GM18505 (cell line): ENCODE measurements around the gene TLNRD1.

Source experiments
- ATAC-seq: cut with Tn5 transposase; IDR thresholded peaks from one replicate; pipeline ENCODE4 v1.9.1; 2021; ENCODE audit not compliant: unreplicated experiment
- POLR2A ChIP-seq: IDR thresholded peaks from 4 replicates; pipeline ENCODE4 v1.6.1; 2011; ENCODE audit warnings: borderline replicate concordance; ENCODE audit not compliant: insufficient read depth, insufficient read length; ENCODE audit errors: extremely low read depth

Gene TLNRD1

GRCh38 chr15:81016489-81017068 is 15.9 kb downstream of the TLNRD1 start:
- ATAC-seq = no peak
- no peak for TF ChIP-seq POLR2A

- TF ChIP-seq POLR2A = no peak
- ATAC-seq = no peak
These were observed 17.5 kb downstream of the TLNRD1 start for GRCh38 chr15:81018197-81018596.

GRCh38 chr15:81021321-81021720 is 20.6 kb downstream of the TLNRD1 start:
- TF ChIP-seq POLR2A = no peak
- ATAC-seq = no peak

DNA sequence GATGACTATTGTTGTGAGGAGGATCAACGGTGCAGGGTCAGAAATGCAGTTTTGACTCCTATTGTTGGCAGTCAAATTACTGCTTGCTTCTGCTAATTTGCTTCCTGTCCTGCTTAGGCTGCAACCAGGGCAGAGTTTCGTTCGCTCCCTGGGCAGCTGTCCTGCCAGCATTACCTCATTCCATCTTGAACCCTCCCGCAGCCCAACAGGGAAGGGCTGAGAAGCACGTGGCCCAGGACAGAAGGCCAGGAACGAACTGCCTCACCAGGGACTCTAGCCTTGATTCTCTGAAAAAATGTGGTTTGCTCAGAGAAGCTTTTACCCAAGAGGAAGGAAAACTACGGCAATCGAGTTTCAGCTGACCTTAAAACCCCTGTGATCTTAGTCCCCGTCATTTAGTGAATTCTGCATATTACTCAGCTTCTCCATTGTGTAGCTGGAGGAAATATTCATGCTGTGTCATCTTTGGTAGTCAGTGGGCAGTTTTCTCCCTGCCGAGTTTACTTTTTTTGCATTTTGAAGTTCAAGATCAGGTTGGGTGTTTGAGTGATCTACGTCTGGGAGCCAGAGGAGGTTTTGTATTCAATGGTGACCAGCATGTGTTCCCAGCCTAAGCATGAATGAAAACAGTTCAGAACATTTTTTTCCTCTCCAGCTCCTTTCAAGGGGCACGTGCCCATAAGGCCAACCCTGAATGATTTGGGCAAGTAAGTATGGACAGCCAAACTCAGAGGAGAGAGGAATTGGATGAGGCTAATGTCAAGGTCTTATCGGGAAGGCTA is 23.0 kb downstream of the TLNRD1 start:
- TF ChIP-seq POLR2A = no peak
- peak; percentile 91 for ATAC-seq

DNA sequence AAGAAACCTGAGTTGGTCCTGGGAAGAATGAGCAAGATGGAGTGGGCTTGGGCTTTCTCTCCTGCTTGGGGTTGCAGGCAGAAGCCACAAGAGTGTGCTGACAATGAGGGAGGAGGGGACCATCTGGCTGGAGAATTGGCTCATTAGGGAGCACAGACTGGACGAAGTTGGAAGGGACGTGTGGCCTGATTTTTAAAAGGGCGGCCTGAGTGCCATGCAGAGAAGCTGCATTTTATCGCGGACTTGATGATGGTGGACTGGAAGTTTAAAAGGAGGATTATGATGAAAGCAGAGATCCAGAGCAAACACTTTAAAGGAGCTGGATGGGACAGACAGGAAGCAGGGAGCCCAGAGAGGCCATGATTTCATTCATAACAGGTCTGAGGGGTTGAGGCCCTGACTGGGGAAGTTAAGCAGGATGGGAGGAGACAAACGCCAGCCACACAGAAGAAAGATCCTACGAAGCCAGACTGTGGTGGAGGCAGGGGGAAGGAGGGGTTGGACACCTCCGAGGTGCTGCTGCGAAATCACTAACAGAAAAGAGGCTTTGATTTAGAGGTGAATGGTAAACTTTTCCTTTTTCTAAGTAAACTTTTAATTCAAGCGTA is 23.6 kb downstream of the TLNRD1 start:
- no peak for TF ChIP-seq POLR2A
- ATAC-seq = no peak

GRCh38 chr15:81024936-81025335 is 24.2 kb downstream of the TLNRD1 start:
- no peak for ATAC-seq
- TF ChIP-seq POLR2A = no peak

DNA sequence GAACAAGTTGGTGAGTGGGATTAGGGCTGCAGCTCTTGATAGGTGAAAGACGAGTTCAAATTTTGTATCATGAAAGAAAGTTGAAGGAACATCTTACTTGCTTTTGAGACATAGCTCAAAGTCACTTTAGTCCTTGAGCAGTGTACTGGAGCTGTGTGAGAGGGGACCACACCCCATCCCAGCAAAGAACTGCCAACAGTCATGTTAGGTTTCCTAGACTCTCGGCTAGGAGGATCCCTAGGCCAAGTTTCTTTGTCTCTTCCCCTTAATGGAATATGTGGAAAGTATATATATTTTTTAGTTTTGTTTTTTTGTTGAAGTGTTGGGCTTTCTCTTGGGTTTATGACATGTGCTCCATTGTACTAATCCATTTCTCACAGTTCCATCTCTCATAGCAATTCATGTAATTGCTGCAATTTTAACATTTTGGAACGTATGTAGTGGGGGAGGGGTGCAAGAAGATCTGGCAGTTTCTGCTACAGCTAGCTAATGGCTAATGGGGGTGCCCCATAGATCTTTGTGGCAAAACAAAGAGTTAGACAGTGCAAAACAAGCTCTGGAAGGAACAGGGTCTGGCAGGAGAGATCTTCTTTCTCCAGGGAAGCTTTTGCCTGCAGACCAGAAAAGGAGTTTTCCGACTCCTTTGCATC is 25.1 kb downstream of the TLNRD1 start:
- no peak for TF ChIP-seq POLR2A
- no peak for ATAC-seq

- ATAC-seq = no peak
- no peak for TF ChIP-seq POLR2A
These were observed 26.3 kb downstream of the TLNRD1 start for GRCh38 chr15:81026836-81027599.

DNA sequence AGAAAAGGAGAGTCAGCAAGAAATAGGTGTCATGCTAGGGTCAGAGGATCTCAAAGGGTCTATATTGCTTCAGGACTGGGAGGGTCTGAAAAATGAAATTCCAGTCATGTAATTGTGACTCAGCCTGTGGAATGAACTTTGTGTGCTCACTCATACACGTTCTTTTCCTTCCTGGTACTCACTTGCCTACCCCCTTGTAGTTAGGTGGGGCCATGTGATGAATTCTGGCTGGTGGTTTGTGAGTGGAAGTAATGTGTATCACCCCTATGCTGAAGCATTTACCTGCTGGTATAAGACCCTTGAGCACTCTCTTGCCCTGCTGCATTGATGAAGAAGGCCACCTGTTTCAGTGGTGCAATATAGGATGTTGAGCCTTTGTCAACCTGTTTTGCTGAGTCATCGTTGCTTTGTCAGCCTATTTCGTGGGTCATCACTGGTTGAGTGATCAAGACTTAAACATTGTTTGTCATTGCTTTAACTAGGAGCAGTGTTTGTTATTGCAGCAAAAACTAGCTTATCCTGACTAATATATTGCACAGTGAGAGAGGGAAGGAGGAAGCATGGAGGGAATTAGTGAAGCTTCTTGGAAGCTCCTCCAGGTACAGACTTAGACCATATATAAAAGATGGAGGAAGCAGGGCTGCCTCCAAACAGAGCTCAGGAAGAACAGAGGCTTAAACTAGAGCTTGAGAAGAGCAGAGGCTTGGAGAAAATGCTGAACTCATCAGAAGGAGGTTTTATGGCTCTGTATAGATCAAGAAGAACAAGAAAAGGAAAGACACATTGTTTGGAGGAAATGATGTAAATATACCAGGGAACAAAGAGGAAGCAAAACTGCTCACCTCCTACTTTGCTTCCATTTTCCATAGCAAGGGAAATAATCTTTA is 28.9 kb downstream of the TLNRD1 start:
- TF ChIP-seq POLR2A = no peak
- ATAC-seq = no peak

DNA sequence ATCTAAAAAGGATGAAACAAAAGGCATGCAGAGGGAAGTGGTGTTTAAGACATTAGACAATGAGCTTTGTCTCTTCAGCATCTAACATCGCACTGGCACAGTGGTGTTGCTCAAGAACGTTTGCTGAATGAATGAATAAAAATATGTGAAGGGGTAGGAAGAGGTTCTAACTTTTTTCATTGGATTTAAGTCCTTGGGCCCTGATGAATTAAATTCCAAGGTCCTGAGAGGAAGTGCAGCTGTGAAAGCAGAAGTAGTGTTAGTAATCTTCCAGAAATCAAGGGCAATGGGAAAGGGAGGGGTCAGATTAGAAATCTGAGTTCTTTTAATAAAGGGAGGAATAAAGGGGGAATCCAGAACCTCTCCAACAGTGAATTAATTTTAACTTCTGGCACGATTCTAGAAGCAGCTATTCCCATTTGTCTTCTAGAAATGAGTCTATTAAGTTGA is 29.6 kb downstream of the TLNRD1 start:
- no peak for ATAC-seq
- TF ChIP-seq POLR2A = no peak

- ATAC-seq = no peak
- TF ChIP-seq POLR2A = no peak
These were observed 30.5 kb downstream of the TLNRD1 start for GRCh38 chr15:81031203-81031602.

DNA sequence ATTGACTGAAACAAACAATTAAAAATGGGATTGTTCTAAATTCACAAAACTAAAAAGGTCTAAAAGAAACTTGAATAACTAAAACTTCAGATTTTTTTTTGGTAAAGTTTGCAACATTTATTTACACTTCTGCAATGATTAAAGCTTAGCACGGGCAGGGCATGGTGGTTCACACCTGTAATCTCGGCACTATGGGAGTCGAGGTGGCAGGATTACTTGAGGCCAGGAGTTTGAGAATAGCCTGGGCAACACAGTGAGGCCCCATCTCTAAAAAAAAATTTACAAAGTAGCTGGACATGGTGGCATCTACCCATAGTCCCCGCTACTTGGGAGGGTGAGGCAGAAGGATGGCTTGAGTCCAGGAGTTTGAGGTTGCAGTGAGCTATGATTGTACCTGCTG is 31.6 kb downstream of the TLNRD1 start:
- TF ChIP-seq POLR2A = no peak
- ATAC-seq = no peak
